Measurements from ENCODE around the gene ARHGEF26.

Gene ARHGEF26

DNA sequence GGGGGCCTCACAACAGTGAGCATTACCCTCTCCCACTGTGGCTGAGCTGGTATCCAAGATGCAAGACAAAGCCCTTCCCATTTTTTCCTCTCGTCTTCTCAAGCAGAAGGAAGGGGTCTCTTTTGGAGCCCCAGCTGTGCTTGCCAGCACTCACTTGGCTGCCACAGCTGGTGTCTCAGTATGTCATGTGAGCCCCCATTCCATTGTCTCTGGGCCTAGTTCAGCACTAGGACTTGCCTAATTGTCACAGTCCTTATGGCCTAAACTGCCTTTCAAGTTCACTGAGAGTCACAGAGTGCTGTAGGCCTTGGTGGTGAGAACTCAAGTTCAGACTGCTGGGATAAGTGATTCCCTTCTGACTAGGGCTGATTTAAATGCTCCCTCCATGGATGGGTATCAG, 89.8 kb downstream of the ARHGEF26 start:
- no peak for DNase-seq (ENCODE audit: low spot score)

DNA sequence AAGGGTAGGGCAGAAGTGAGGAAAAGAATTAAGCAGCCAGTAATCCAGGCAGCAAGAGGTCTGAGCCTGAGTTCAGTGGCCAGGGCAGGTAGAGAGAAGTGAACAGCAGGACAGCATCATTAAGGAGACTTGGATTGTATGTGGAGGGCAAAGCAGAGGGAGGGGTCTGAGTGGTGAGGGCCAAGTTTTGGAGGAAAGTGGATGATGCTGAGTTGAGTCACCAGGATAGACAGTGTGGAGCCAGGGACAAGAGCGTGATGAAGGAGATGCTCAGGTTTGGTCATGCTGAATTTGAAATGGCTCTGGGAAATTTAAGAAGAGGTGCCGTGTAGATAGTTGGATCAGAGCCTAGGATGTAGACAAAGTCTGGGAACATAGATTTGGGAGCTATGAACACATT, 93.1 kb downstream of the ARHGEF26 start:
- peak; percentile 35 for DNase-seq (ENCODE audit: low spot score)

DNA sequence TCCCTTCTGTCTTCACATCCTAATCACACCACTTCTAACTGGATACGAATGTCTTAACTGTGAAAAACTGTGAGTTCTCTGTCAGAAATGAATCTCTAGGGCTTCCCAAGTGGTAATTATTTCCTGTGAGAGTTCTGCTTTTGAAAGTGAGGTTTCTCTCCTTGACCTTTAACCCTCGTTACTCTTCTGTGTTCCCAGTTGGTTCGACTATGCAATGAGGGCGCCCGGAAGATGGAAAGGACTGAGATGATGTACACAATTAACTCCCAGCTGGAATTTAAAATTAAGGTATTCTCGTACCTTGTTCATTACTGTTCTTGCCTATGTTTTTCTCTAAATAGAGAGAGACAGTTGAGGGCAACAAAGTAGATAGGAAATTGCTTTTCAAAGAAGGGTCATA, 96.5 kb downstream of the ARHGEF26 start:
- DNase-seq (ENCODE audit: low spot score), result no peak

DNA sequence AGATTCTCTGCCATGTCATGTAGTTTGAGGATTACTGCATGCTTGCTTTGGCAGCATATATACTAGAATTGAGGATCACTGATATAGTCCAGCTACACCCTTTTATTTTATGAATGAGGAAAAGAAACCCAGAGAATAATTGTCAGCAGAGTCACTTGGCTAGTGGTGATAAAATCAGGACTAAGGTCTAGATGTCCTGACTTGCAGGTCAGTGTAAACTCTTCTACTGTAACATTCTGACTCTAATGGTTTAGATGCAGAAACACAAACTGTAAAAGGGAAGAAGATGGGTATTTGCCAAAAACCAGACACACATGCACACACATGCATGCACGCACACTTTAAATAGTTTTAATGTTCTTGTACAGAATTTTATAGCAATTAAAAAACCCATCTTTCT, 97.5 kb downstream of the ARHGEF26 start:
- DNase-seq (ENCODE audit: low spot score), result no peak

DNA sequence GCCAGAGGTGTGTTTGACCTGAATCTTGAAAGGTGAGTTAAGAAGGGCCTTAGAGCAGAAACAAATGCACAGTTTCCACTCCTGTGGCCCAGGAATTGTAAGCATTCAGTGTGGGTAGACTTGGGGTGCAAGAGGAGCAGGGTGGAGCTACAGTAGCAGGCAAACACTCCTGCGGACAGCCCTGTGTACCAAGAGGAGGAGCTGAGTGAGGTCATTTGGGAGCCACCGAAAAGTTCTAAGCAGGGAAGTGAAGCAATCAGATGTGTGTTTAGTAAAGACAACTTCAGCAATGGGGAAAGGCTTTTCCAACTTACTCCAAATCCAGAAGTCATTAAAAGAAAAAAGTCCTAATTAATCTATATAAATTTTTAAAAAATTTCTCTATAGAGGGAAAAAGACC, 99.3 kb downstream of the ARHGEF26 start:
- DNase-seq (ENCODE audit: low spot score), result no peak

DNA sequence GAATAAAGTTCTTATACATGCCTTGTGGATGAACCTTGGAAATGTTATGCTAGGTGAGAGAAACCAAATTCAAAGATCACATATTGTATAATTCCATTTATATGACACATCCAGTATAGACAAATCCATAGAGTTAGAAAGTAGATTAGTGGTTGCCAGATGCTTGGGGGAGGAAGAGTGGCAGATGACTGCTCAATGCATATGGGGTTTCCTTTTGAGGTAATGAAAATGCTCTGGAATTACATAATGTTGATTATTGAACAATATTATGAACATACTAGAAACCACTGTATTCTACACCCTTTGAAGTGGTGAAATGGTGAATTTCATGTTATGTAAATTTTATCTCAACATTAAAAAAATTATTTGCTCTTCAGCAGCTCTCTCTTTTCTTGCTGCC, 102.3 kb downstream of the ARHGEF26 start:
- DNase-seq (ENCODE audit: low spot score), result no peak

DNA sequence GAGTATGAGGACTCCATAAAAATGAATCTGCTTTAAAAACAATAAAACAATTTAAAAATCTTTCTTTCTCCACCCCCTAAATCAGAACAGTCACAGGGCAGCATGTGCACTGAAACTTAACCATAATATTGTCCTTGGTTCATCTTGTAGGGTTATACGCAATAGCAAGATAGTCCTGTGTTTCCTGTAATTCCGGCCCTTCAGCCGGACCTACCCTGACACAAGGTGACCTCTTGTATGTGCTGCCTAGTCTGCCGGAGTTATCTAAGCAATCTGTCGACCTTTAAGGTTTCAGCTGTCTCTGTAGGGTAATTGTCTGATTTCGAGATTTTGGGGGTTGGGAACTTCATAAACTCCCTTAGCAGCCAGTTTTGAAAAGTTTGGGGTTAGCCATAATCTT, 103.2 kb downstream of the ARHGEF26 start:
- DNase-seq (ENCODE audit: low spot score), result no peak

DNA sequence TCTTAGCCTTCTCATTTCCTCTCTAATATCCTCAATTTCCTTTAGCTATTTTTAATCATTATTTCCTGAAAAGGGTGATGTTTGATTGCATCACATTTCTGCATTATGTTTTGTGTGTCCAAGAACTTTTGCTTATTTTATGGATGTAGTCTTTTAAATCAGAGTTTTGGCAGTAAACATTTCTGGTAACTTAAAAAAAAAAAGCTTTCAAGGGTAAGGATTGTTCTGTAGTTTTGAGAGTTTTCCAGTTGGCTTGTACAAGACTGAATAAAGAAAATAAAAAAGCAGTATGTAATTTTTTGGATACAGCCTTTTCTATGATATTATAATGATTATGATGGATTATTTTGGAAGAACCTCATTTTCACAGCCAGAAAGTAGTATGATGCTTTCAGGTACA, 103.7 kb downstream of the ARHGEF26 start:
- no peak for DNase-seq (ENCODE audit: low spot score)

DNA sequence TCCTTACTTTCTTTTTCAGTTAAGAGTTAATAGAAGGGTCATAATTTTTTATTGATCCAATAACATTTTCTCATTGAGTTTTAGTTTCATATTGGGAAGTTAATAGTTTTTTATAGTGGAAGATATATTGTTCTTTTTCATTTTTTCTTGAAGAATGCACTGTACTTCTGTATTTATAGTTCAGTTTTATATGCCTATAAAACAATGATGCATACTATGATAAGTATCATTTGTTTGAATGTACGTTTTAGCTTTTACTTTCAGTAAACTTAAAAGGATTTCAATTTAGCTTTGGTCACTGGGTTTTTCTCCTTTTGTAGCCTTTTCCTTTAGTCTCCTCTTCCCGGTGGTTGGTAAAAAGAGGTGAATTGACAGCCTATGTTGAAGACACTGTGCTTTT, 104.3 kb downstream of the ARHGEF26 start:
- no peak for DNase-seq (ENCODE audit: low spot score)

DNA sequence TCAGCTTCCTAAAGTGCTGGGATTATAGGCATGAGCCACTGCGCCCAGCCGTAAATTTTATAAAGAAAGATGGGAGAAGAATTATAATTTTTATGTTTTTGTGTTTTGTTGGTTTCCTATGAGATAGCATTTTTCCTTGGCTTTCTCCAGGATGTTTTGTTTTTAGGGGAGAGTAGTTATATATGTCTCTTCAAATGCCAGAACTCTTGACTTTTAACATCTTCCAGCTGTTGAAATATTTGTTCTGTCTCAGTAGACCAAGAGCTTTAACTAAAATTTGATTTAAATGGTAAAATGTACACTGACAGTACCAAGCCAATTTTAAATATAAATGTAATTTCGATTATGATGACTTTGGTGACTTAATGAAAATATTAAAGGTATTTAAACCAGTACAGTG, 106.3 kb downstream of the ARHGEF26 start:
- DNase-seq (ENCODE audit: low spot score), result no peak

DNA sequence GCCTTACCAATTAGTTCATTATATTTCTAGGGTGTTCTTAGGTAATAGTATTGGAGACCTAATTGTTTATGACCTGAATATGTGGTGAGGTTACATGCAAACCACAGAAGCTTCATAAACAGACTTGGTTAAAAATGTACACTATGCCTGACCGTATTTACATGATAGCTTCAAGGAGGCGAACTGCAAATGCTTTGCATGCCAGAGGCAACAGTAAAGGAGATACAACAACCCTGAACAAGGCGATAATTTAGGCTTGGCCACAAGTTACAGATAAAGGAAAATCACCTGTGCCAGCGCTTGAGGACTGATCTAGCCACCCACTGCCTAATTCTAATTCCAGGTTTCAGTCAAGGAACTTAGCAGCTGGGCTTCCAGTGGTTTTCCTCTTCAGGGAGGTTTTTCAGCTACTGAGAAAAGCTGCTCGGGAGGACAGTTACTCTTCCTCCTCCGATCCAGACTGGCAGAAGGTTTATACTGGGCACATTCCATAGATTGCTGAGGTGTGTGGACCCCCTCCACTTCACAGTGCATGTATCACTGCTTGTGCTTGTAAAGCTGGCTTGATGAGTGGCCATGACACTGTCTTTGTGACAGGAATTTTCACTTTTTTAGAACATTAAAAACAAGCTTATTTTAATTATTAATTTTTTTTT, 107.5 kb downstream of the ARHGEF26 start:
- no peak for DNase-seq (ENCODE audit: low spot score)

DNA sequence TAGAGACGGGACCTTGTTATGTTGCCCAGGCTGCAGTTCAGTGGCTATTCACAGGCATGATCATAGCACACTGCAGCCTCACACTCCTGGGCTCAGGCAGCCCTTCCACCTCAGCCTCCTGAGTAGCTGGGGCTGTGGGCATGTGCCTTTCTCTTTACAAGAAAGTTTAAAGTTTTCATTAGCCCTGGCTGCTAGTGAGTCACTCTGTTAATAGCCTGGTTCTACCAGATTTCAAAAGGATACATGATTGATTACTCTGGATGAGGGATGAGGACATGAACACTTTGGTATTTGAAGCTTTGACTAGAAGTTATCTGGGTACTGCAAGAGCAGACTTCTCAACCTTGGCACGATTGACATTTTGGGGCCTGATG, 108.0 kb downstream of the ARHGEF26 start:
- no peak for DNase-seq (ENCODE audit: low spot score)

DNA sequence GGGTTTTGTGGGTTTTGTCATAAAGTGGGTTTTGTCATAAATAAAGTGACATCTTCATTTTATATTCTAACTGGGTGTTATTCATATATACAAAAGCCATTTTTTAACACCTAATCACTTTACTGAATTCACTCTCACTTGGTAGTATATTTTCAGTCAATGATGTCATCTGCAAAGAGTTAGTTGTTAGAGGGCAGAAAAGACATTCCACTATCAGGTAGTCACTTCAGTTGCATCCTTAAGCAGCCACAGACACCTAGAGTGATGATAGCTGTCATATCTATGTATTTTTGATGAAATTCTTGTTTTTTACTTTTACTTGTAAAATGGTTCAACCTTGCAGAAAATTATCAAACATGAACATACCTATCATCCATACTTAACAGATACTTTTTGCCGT, 114.1 kb downstream of the ARHGEF26 start:
- peak; percentile 17 for DNase-seq (ENCODE audit: low spot score)

DNA sequence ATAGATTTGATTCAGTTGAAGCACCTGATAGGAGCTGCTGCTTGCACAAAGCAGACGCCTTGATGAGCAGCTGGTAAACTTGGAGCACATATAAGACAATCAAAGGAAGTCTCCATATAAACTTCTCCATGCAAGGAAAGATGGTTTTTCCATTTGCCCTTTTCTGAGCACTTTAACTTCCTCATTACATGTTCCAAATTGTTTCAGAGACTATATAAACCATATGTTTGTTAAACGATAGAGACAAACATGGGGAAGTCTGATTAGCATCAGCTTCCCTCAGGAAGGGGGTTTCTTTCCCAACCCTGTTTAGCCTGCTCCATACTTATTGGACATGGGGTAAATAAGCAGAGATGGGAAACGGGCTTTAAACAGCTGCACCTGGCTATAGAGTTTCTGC, 115.1 kb downstream of the ARHGEF26 start:
- no peak for DNase-seq (ENCODE audit: low spot score)

DNA sequence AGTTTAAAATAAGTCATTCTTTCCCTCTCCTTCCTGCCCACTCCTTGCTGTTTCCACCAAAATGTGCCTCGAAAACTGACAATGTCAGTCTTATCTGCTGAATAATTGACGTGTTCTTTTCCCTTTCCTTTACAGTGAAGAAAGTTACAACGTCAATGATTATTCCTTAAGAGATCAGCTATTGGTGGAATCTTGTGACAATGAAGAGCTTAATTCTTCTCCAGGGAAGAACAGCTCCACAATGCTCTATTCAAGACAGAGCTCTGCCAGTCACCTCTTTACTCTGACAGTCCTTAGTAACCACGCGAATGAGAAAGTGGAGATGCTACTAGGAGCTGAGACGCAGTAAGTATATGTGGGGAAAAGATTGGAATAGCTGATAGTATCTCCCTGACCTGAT, 119.0 kb downstream of the ARHGEF26 start:
- no peak for DNase-seq (ENCODE audit: low spot score)

DNA sequence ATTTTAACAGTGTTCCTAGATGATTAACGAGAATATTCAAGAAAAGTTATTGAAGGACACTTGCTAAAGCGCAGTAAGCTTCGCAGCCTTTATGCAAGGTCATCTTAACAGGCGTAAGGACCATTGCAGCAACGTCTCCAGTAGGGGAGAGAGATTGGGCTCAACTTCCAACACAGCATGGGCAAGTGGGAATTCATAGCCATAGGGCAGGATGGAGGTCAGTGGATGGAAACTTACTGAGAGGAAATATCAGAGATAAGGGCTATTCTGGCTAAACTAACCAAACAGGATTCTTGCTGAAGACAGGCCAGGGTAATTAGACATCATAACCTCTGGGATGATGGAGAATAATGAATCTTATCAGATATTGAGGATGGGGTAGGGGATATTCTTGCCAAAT, 120.3 kb downstream of the ARHGEF26 start:
- DNase-seq (ENCODE audit: low spot score), result no peak

DNA sequence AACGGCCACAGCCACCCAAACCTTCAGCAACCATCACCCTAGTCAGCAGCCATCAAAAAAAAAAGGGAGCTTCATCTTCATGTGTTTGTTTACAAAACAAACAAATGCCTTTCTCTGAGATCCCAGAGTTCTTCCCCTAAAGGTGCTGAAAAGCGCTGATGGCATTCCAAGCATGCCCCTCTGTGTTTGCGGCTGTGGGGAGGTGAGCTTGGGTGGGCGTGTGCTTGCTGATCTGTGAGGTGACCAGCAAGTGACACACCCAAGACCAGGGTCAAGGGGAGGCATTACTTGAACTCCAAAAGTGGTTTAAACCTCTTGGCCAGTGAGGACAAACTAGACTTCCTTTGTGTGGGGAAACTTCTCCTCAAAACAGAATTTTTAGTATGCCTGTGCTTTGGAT, 121.6 kb downstream of the ARHGEF26 start:
- DNase-seq (ENCODE audit: low spot score), result no peak

DNA sequence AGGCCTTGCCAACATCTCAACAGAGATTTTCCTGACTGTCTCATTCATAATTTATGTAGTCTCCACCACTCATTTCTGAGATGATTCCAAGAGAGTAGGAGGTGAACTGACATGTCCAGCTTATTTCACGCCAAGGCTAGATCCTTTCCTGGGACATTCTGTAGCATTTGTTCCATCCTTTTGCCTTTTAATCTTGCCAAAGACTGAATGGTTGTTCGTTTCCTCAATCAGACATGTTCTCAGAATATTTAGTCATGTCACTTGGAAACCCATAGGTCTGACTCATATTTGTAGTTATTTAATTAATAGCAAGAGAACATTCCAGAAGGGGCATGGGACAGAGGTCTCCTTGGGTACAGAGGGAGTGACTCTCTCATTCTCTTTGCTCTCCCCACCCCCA, 122.2 kb downstream of the ARHGEF26 start:
- DNase-seq (ENCODE audit: low spot score), result peak; percentile 26

DNA sequence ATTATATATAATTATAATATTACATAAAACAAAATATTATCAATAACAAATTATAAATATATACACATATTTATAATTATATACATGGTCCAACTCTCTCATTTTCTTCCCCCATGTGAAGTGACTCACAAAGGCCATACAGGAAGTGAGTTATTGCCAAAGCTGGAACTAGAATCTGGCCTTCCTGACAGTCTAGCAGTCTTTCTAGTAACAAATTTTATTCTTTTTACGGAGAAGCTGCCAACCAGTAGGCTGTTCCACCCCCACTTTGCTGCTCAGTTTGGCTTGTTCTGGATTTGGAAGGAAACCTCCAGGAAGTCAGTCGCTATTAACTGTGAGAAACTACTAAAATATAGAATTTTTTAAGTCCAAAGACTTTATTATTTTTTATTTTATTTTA, 123.5 kb downstream of the ARHGEF26 start:
- DNase-seq (ENCODE audit: low spot score), result peak; percentile 19

DNA sequence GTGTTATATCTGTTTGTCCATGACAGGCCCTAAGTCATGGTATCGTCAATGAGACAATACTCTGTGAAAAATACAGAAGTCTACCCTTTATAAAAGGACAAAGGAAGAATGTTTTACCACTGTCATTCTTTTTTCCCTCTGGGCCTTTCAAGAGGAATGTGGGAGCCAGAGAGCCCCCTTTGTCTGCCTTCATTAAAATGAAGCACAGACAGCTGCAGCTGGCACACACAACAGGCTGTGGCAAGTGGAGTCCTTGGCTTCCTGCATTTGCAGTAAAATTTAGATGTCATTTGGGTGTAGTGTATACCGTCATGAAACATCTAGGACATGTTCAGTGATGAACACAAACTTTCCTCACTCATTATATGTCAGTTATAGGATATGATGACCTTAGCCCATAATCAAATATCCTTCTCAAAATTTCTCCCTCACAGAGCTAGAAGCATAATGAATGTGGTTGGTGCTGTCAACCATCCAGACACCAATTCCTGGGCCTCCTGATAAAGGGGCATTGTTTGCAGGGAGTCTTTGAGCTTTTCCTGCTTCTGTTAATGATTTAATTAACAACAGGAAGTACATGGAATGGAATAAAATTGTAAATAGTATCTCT, 126.7 kb downstream of the ARHGEF26 start:
- no peak for DNase-seq (ENCODE audit: low spot score)

DNA sequence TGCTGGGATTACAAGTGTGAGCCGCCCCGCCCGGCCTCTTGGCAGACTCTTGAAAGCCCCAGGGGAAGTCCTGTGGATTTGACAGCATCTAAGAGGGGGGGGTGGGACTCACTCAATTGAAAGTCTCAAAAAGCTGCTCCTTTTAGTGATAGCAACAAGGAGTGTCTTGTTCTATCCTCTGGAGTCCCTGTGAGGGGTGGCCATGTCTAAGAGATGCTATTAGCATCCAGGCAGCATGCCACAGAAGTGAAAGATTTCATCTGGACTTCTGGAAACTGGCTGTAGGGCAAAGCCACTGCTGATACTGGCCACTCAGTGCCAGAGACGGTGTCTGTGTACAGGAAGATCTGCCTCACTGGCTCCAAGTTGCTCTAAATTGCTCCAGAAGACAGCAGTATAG, 129.1 kb downstream of the ARHGEF26 start:
- no peak for DNase-seq (ENCODE audit: low spot score)

DNA sequence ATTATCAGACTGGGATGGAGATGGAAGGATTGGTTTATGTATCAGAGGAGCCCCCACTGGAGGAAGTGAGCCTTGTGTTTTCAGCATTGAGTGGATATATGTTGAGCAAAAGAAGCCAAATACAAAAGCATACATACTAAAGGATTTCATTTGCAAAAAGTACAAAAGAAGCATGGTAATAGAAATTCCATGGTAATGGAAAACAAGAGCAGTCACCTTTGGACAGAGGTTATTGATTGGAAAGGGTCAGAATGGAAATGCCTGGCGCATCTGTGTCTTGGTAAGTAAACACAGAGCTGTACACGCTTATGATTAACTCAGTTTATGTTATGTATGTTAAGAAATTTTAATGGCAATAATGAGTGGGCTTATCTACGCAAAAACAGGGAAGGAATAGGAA, 130.4 kb downstream of the ARHGEF26 start:
- no peak for DNase-seq (ENCODE audit: low spot score)

DNA sequence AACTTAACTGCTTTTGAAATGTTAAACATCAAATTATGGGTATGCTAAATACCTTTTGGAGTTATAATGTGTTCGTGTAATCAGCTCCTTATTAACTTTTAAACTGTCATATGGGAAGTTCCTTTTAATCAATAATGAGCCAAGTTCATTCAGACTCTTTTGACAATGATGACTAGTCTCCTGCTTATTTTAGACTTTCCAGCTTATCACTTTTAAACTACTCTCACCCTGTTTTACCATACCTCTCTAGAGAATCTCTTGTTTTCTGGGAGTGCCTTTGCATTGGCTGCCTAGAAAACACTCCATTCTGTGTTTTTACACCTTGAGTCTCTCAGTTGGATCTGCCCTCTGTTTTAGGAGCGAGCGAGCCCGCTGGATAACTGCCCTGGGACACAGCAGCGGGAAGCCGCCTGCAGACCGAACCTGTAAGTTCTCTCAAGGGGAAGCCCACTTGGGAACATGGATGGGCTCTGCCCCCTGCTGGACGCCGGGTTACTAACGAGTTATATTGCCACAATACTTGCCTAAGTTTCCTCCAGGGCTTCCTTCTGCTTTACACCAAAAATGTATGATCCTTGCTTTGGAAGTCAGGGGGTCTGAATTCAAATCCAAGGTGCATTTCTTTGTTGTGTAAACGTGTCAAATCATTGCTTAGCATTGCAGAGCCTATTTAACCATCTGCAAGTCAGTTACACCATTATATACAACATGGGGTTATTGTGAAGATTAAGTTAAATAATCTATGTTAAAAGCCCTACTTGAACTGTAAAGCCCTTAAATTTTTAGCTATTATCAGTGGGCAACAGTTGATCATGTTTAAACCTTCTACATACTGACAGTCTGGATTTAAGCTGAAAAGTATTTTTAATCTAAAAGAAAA, 131.8 kb downstream of the ARHGEF26 start:
- peak; percentile 91 for DNase-seq (ENCODE audit: low spot score)
